ENCODE results near the gene GHDC. TPM values are rescaled to one million over a fixed set of nuclear protein-coding genes. Genes with fewer than 3 reads are reported as not detected.

GHDC gene
- total and polyA plus RNA-seq, 2 of the 13 experiments (the other 11 are each of a cell fraction or from before 2014, with no cell fraction given): 15.4 to 22.5 TPM

DNA sequence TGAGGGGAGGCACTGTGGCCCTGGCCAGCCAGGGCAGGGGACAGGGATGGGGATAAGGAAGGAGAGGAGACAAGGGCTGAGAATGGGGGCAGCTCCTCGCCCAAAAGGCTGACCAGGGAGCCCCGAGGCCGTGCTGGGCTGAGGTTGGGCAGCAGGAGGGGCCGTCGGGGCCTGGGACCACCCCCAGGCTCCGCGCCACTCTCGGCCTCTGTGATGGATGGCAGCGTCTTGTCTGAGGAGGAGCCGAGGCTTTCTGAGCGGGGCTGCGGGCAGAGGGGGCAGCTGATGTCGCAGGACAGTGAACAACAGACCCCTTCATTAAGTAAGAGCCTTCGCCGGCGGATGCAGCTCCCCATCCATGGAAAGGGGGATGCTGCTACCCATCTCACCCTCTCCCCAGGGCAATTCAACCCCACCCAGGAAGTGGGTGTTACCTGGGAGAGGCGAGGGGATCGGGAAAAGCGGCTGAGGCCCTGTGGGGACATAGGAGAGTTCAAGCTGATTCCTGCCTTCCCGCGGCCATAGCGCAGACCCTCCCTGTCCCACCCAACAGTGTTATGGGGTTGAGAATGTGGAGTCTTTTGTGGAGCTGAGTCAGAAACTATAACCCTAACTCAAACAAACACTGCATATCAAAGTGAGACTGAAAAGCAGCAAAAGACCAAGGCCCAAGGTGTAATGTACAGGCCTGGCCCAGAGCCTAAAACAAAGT is 30.4 kb downstream of the GHDC start (continued):
- TF ChIP-seq ZKSCAN5 (CRISPR knock-in tag; IDR thresholded peaks at IDR 0.05): no peak

DNA sequence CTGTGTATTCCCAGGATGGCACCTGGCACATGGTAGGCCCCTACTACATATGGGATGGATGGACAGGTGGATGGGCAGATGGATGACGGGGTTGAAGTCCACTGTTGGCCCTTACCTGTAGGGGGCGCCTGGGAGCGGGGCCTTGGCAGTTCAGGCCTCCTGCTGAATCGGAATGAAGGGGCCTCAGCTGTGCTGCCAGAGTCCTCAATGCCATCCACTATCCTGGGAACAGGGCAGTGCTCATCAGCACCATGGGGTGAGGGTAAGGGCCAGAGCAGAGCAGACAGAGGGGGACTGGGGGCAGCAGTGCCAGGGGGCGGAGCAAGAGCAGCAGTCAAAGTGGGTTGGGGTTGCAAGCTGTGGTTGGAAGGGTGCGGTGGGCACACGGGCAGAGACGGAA is 31.2 kb downstream of the GHDC start:
- no peak for FAIRE-seq
- no peak for TF ChIP-seq RFXANK (CRISPR knock-in tag; IDR thresholded peaks at IDR 0.05)
- TF ChIP-seq SAP130 (CRISPR knock-in tag; IDR thresholded peaks at IDR 0.05; ENCODE audit: low read depth): 0 out of 2 replicates have a peak, but pooled peaks have one; percentile 32
- TF ChIP-seq, protein P1, sequence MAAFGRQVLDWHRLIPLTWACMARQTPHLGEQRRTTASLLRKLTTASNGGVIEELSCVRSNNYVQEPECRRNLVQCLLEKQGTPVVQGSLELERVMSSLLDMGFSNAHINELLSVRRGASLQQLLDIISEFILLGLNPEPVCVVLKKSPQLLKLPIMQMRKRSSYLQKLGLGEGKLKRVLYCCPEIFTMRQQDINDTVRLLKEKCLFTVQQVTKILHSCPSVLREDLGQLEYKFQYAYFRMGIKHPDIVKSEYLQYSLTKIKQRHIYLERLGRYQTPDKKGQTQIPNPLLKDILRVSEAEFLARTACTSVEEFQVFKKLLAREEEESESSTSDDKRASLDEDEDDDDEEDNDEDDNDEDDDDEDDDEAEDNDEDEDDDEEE (CRISPR knock-in tag; IDR thresholded peaks at IDR 0.05): 0 out of 2 replicates have a peak, but pooled peaks have one; percentile 16
- TF ChIP-seq, protein P2, sequence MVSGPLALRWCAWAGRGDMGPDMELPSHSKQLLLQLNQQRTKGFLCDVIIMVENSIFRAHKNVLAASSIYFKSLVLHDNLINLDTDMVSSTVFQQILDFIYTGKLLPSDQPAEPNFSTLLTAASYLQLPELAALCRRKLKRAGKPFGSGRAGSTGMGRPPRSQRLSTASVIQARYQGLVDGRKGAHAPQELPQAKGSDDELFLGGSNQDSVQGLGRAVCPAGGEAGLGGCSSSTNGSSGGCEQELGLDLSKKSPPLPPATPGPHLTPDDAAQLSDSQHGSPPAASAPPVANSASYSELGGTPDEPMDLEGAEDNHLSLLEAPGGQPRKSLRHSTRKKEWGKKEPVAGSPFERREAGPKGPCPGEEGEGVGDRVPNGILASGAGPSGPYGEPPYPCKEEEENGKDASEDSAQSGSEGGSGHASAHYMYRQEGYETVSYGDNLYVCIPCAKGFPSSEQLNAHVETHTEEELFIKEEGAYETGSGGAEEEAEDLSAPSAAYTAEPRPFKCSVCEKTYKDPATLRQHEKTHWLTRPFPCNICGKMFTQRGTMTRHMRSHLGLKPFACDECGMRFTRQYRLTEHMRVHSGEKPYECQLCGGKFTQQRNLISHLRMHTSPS (CRISPR knock-in tag; IDR thresholded peaks at IDR 0.05; ENCODE audit: low read depth): peak; percentile 44; the same call in 1 of the 2 replicates
- TF ChIP-seq, protein P3, sequence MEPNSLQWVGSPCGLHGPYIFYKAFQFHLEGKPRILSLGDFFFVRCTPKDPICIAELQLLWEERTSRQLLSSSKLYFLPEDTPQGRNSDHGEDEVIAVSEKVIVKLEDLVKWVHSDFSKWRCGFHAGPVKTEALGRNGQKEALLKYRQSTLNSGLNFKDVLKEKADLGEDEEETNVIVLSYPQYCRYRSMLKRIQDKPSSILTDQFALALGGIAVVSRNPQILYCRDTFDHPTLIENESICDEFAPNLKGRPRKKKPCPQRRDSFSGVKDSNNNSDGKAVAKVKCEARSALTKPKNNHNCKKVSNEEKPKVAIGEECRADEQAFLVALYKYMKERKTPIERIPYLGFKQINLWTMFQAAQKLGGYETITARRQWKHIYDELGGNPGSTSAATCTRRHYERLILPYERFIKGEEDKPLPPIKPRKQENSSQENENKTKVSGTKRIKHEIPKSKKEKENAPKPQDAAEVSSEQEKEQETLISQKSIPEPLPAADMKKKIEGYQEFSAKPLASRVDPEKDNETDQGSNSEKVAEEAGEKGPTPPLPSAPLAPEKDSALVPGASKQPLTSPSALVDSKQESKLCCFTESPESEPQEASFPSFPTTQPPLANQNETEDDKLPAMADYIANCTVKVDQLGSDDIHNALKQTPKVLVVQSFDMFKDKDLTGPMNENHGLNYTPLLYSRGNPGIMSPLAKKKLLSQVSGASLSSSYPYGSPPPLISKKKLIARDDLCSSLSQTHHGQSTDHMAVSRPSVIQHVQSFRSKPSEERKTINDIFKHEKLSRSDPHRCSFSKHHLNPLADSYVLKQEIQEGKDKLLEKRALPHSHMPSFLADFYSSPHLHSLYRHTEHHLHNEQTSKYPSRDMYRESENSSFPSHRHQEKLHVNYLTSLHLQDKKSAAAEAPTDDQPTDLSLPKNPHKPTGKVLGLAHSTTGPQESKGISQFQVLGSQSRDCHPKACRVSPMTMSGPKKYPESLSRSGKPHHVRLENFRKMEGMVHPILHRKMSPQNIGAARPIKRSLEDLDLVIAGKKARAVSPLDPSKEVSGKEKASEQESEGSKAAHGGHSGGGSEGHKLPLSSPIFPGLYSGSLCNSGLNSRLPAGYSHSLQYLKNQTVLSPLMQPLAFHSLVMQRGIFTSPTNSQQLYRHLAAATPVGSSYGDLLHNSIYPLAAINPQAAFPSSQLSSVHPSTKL (CRISPR knock-in tag; IDR thresholded peaks at IDR 0.05): 0 out of 2 replicates have a peak, but pooled peaks have one; percentile 22
- TF ChIP-seq NONO (IDR thresholded peaks at IDR 0.05): no peak
- peak; percentile 45; the same call in 1 of the 2 replicates for TF ChIP-seq NONO (CRISPR knock-in tag; conservative IDR thresholded peaks at IDR 0.05)
- TF ChIP-seq MIER2 (CRISPR knock-in tag; IDR thresholded peaks at IDR 0.05): 0 out of 2 replicates have a peak, but pooled peaks have one; percentile 64
- no peak for TF ChIP-seq PTBP1 (IDR thresholded peaks at IDR 0.05; ENCODE audit: low read depth, low read length, poor library complexity, severe bottlenecking)

More for the DNA sequence above, 31.2 kb downstream of the GHDC start:
- POLR2A ChIA-PET: interaction anchor here (2.2 kb wide), 1 partner anchor 9 kb away, joined by 8 read pairs; no protein-coding TSS in a partner anchor
- CTCF ChIA-PET (ENCODE audit: low intra/inter-chr PET ratio, low total read pairs): no interaction called here
- peak; percentile 44 for ATAC-seq
- Histone ChIP-seq H3K79me2 (ENCODE audit: insufficient read depth, low read length) (no peaks in the 10 kb centered on the region), H3K27ac (ENCODE audit: extremely low read length, insufficient read depth, low read length) (no peak overlapping the region), H3K9ac (ENCODE audit: insufficient read depth, low read depth, low read length) (no peak overlapping the region), H3K9me3 (ENCODE audit: low read length) (no peaks in the 10 kb centered on the region), H2AFZ (ENCODE audit: low read length) (no peak overlapping the region), H3K4me2 (ENCODE audit: low read depth, low read length) (peak overlapping the region; percentile 41), H3K4me1 (ENCODE audit: insufficient read depth, low read length) (peaks cover 54% of the 10 kb centered on the region), H3K36me3 (replicated peaks in 1 of 2; ENCODE audit: control insufficient read depth in 1 of 2, insufficient read depth in 2 of 2, low read length in 2 of 2) (no peaks in the 10 kb centered on the region), H4K20me1 (ENCODE audit: insufficient read depth, low read length) (no peaks in the 10 kb centered on the region), H3K27me3 (ENCODE audit: control insufficient read depth in 1 of 2, insufficient read depth in 2 of 2, low read length in 2 of 2) (peaks cover 2 to 5% of the 10 kb centered on the region in 2 experiments; a peak in 2 of 5 replicates), H3K4me3 (replicated peaks in 1 of 3; ENCODE audit: insufficient read depth in 1 of 3, low read depth in 2 of 3, low read length in 3 of 3) (peak overlapping the region in 1 of 3 experiments; percentile 41; a peak in 1 of 6 replicates)
- peak; percentile 49 for DNase-seq (ENCODE audit: low spot score)
- WGBS (ENCODE audit: low lambda C conversion rate): 30% methylated on average over 8 of the region's 8 CpGs
- BruUV-seq (replicated peaks): no TSS peak
- intact Hi-C loops (cut with micrococcal nuclease; ENCODE audit: unreplicated experiment) (no loop called here), in situ Hi-C loops (cut with HindIII; ENCODE audit: extremely low pct_ligation_motif_present, low pct_unique_long_range_greater_than_20kb) (no loop called here)
